OCI-LY3 (cell line): ENCODE results near the gene FAM184A.
"Not testable (repeated sequence)": the region's sequence is repeated elsewhere in the genome, so short reads cannot be mapped to it uniquely, and the experiment has no call there.

Source experiments
- H2AFZ ChIP-seq: fragments of 200-600, 300-600 bp; shearing (Covaris generic); 2 replicates; pipeline ENCODE4 v1.6.0; 2014; ENCODE audit warnings: antibody characterized with exemption, low read depth, low read length
- H3K27ac ChIP-seq: fragments of 200-600, 300-600 bp; sonication (generic); 2 replicates; pipeline ENCODE4 v1.5.1; 2014; ENCODE audit warnings: mild to moderate bottlenecking, low read length, moderate library complexity, mixed read lengths
- H3K27me3 ChIP-seq: fragments of 200-600, 300-600 bp; sonication (generic); 2 replicates; pipeline ENCODE4 v1.6.1; 2014; ENCODE audit warnings: low read depth, low read length, mixed read lengths
- H3K36me3 ChIP-seq: fragments of 200-600, 300-600 bp; sonication (generic); replicated peaks from 2 replicates; pipeline ENCODE3; 2014; ENCODE audit warnings: low read depth, low read length, mixed read lengths
- H3K4me1 ChIP-seq: fragments of 300-600, 200-600 bp; sonication (generic); 2 replicates; pipeline ENCODE4 v1.6.1; 2014; ENCODE audit warnings: low read length, mixed read lengths
- H3K4me2 ChIP-seq: fragments of 200-600, 300-600 bp; sonication (generic); 2 replicates; pipeline ENCODE4 v1.6.1; 2014; ENCODE audit warnings: low read length, mixed read lengths
- H3K4me3 ChIP-seq: fragments of 300-600, 200-600 bp; sonication (generic); 2 replicates; pipeline ENCODE4 v1.5.1; 2014; ENCODE audit warnings: antibody characterized with exemption, mild to moderate bottlenecking, low read length, moderate library complexity
- H3K79me2 ChIP-seq: fragments of 300-600, 200-600 bp; shearing (Covaris generic); 2 replicates; pipeline ENCODE4 v1.6.1; 2014; ENCODE audit warnings: mild to moderate bottlenecking, low read length, mixed read lengths
- H3K9ac ChIP-seq: fragments of 300-600, 200-600 bp; shearing (Covaris generic); 2 replicates; pipeline ENCODE4 v1.6.0; 2014; ENCODE audit warnings: mild to moderate bottlenecking, low read length, moderate library complexity
- H3K9me3 ChIP-seq: fragments of 200-600, 300-600 bp; shearing (Covaris generic); 2 replicates; pipeline ENCODE4 v1.6.1; 2014; ENCODE audit warnings: low read length, mixed read lengths; ENCODE audit not compliant: insufficient read depth
- H4K20me1 ChIP-seq: fragments of 200-600, 300-600 bp; sonication (generic); 2 replicates; pipeline ENCODE4 v1.6.1; 2016; ENCODE audit warnings: low read length, mixed read lengths; ENCODE audit not compliant: insufficient read depth
- CTCF ChIP-seq: fragments of 200-600, 300-600 bp; sonication (generic); IDR thresholded peaks from 2 replicates; pipeline ENCODE4 v1.5.1; 2014; ENCODE audit warnings: antibody characterized with exemption, low read length, low read depth
- EZH2phosphoT487 ChIP-seq: fragments of 200-600 bp; shearing (Covaris generic); IDR thresholded peaks from 2 replicates; pipeline ENCODE4 v1.6.1; 2018; ENCODE audit warnings: antibody characterized with exemption, mixed run types, low read depth

The FAM184A gene

GRCh38 chr6:119105282-119105681 is 26.8 kb upstream of the FAM184A start:
- H3K27ac ChIP-seq: no peak overlapping the region
- no peak overlapping the region for H3K4me2 ChIP-seq
- no peak overlapping the region for H2AFZ ChIP-seq
- no peak for TF ChIP-seq EZH2phosphoT487
- TF ChIP-seq CTCF: no peak
- peaks cover 7% of the 10 kb centered on the region for H3K4me1 ChIP-seq
- no peaks in the 10 kb centered on the region for H3K9me3 ChIP-seq
- H3K79me2 ChIP-seq: no peaks in the 10 kb centered on the region
- H3K27me3 ChIP-seq: no peaks in the 10 kb centered on the region
- no peak overlapping the region for H3K4me3 ChIP-seq
- no peaks in the 10 kb centered on the region for H3K36me3 ChIP-seq
- no peaks in the 10 kb centered on the region for H4K20me1 ChIP-seq
- H3K9ac ChIP-seq: no peak overlapping the region

DNA sequence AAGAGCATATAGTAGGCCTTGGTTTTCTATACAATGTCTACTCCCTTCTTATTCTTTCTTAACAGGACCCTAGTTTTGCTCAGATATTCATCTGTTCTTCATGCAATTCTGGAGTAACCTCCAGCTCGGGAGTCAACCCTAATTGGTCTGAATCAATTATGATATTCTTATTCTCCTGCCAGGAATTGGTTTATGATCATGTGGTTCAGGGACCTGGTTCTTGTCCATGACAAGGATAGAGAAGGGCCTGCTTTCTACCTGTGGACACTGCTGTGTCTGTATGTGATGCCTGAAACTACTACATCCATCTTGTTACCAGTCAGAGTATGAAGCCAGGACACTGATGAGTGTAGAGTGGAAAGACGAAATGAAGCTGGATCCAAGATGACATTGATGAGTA is 24.4 kb upstream of the FAM184A start:
- no peak overlapping the region for H2AFZ ChIP-seq
- H3K9ac ChIP-seq: no peak overlapping the region
- H4K20me1 ChIP-seq: no peaks in the 10 kb centered on the region
- peaks cover under 1% of the 10 kb centered on the region for H3K4me1 ChIP-seq
- H3K79me2 ChIP-seq: no peaks in the 10 kb centered on the region
- H3K4me3 ChIP-seq: no peak overlapping the region
- no peaks in the 10 kb centered on the region for H3K36me3 ChIP-seq
- no peaks in the 10 kb centered on the region for H3K27me3 ChIP-seq
- no peak overlapping the region for H3K4me2 ChIP-seq
- no peaks in the 10 kb centered on the region for H3K9me3 ChIP-seq
- TF ChIP-seq CTCF (no peak), EZH2phosphoT487 (no peak)
- no peak overlapping the region for H3K27ac ChIP-seq

DNA sequence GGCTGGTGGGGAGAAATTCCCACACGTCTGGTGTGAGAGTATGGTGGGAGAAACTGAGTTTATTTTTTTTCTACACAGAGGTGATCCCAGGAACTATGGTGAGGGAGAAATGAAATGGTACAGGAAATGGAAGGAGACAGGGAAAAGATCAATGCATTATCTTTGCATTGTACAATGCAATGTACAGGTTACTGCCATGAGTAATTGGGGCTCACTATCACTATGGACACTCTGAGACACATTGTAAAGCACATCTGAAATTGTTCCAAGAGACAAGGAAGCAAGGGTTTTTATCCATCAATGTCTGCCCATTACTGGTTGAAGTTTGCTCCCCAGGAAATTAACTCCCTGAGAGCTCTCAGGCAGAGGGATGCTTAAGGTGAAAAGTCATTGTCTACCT is 21.7 kb upstream of the FAM184A start:
- Histone ChIP-seq H4K20me1 (no peaks in the 10 kb centered on the region), H3K27me3 (no peaks in the 10 kb centered on the region), H2AFZ (no peak overlapping the region), H3K9me3 (no peaks in the 10 kb centered on the region), H3K36me3 (no peaks in the 10 kb centered on the region), H3K9ac (no peak overlapping the region), H3K4me1 (peaks cover 14% of the 10 kb centered on the region), H3K4me3 (no peak overlapping the region), H3K79me2 (no peaks in the 10 kb centered on the region), H3K4me2 (no peak overlapping the region), H3K27ac (no peak overlapping the region)
- TF ChIP-seq EZH2phosphoT487 (no peak), CTCF (no peak)

DNA sequence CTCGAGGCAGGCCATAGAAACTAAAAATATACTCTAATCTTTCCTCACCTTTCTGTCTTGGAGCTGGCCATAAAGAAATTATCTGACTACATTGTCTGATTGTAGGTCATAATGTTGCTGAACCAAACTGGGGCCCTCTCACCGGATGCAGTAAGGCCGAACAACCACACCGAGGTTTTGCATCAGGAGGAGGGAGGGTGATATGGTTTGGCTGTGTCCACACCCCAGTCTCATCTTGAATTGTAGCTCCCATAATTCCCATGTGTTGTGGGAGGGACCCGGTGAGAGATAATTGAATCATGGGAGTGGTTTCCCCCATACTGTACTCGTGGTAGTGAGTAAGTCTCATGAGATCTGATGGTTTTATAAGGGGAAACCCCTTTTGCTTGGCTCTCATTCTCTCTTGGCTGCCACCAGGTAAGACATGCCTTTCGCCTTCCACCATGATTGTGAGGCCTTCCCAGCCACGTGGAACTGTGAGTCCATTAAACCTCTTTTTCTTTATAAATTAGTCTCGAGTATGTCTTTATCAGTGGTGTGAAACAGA is 19.4 kb upstream of the FAM184A start:
- H3K9ac ChIP-seq, H2AFZ ChIP-seq, H3K4me3 ChIP-seq, H4K20me1 ChIP-seq, H3K27ac ChIP-seq, H3K4me2 ChIP-seq, H3K27me3 ChIP-seq, H3K79me2 ChIP-seq, H3K9me3 ChIP-seq, H3K36me3 ChIP-seq: not testable (repeated sequence)
- peaks cover 14% of the 10 kb centered on the region for H3K4me1 ChIP-seq
